PC-9 (cell line): Measurements from ENCODE around the gene CUL4B. TPM values are rescaled to one million over a fixed set of nuclear protein-coding genes. Genes with fewer than 3 reads are reported as not detected.

ENCODE experiments used
- BruUV-seq: library from RNA; stranded (reverse); fragments of 400-500 nt; replicated peaks from 2 replicates; lab custom pipeline; 2021; lab: Mats Ljungman, UMichigan
- CTCF ChIA-PET: fragments of 300-600 bp; sonication (Branson Sonifier 250); formaldehyde crosslinking; loops from one replicate; lab custom pipeline; 2022; ENCODE audit warnings: antibody characterized with exemption; lab: Charles Lee
- POLR2A ChIA-PET: fragments of 300-600 bp; sonication (Branson Sonifier 250); formaldehyde crosslinking; loops from one replicate; lab custom pipeline; 2022; ENCODE audit warnings: antibody characterized with exemption; ENCODE audit not compliant: unreplicated experiment; lab: Charles Lee
- DNase-seq, 2 experiments: peaks; one replicate each; pipeline versions ENCODE4 v3.0.0 to v3.0.0-alpha.2; 2015 to 2022; ENCODE audit warnings: mixed read lengths in 1 of 2
- H2AFZ ChIP-seq: fragments of 200-600 bp; sonication (generic); 2 replicates; pipeline ENCODE4 v1.8.1; 2017; ENCODE audit warnings: antibody characterized with exemption
- H3F3A ChIP-seq: fragments of 200-600 bp; sonication (generic); 2 replicates; pipeline ENCODE4 v1.8.1; 2017; ENCODE audit warnings: antibody characterized with exemption, mild to moderate bottlenecking, low read depth; ENCODE audit not compliant: insufficient read depth
- H3K27ac ChIP-seq: fragments of 200-600 bp; sonication (generic); 2 replicates; pipeline ENCODE4 v1.6.1; 2016; ENCODE audit warnings: mixed run types
- H3K27me3 ChIP-seq: fragments of 200-600 bp; sonication (generic); 2 replicates; pipeline ENCODE4 v1.6.1; 2016; ENCODE audit warnings: low read depth, mixed run types; ENCODE audit not compliant: insufficient read depth
- H3K36me3 ChIP-seq: fragments of 200-600 bp; sonication (generic); 2 replicates; pipeline ENCODE4 v1.6.1; 2016; ENCODE audit warnings: low read depth, mixed run types
- H3K4me1 ChIP-seq: fragments of 200-600 bp; sonication (generic); replicated peaks from 2 replicates; pipeline ENCODE4 v1.6.1; 2016; ENCODE audit warnings: mixed run types; ENCODE audit not compliant: insufficient read depth
- H3K4me2 ChIP-seq: fragments of 200-600 bp; sonication (generic); 2 replicates; pipeline ENCODE4 v1.6.1; 2017; ENCODE audit warnings: mixed run types
- H3K4me3 ChIP-seq: fragments of 200-600 bp; sonication (generic); 2 replicates; pipeline ENCODE4 v1.6.1; 2016; ENCODE audit warnings: mixed run types
- H3K79me2 ChIP-seq: fragments of 200-600 bp; sonication (generic); 2 replicates; pipeline ENCODE4 v1.6.1; 2017; ENCODE audit warnings: low read depth, mixed run types
- H3K9me2 ChIP-seq: fragments of 200-600 bp; sonication (generic); 2 replicates; pipeline ENCODE4 v1.8.1; 2017; ENCODE audit warnings: mild to moderate bottlenecking; ENCODE audit not compliant: insufficient read depth
- H3K9me3 ChIP-seq: fragments of 200-600 bp; sonication (generic); 2 replicates; pipeline ENCODE4 v1.8.1; 2016; ENCODE audit warnings: low read depth; ENCODE audit not compliant: insufficient read depth
- H4K20me1 ChIP-seq: fragments of 200-600 bp; sonication (generic); 2 replicates; pipeline ENCODE4 v1.8.1; 2017; ENCODE audit not compliant: insufficient read depth
- EZH2 ChIP-seq: fragments of 200-600 bp; sonication (generic); IDR thresholded peaks from 2 replicates; pipeline ENCODE4 v1.8.0; 2017; ENCODE audit warnings: antibody characterized with exemption, low read depth
- intact Hi-C: fragments of 100-400 bp; cut with micrococcal nuclease; formaldehyde crosslinking; loops from one replicate; pipeline ENCODE4 v1.10.0; 2022; ENCODE audit not compliant: unreplicated experiment
- total RNA-seq: library from RNA; stranded (reverse); gene quantifications from 2 replicates; pipeline ENCODE4 v1.2.3, GENCODE V29; 2021
- TF ChIP-seq, protein P1 (sequence below): fragments of 200-600 bp; sonication (generic); conservative IDR thresholded peaks from 2 replicates; pipeline ENCODE4 v1.6.1; 2017; ENCODE audit warnings: mixed run types, antibody characterized with exemption, mild to moderate bottlenecking, moderate library complexity

The CUL4B gene
- total RNA-seq, 1 experiment from 2014 or later: 154 TPM

GRCh38 chrX:120556251-120556650 lies 4.5 kb downstream of the CUL4B start:
- TF ChIP-seq, protein P1, sequence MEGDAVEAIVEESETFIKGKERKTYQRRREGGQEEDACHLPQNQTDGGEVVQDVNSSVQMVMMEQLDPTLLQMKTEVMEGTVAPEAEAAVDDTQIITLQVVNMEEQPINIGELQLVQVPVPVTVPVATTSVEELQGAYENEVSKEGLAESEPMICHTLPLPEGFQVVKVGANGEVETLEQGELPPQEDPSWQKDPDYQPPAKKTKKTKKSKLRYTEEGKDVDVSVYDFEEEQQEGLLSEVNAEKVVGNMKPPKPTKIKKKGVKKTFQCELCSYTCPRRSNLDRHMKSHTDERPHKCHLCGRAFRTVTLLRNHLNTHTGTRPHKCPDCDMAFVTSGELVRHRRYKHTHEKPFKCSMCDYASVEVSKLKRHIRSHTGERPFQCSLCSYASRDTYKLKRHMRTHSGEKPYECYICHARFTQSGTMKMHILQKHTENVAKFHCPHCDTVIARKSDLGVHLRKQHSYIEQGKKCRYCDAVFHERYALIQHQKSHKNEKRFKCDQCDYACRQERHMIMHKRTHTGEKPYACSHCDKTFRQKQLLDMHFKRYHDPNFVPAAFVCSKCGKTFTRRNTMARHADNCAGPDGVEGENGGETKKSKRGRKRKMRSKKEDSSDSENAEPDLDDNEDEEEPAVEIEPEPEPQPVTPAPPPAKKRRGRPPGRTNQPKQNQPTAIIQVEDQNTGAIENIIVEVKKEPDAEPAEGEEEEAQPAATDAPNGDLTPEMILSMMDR: no peak
- TF ChIP-seq EZH2: no peak
- CTCF ChIA-PET: no interaction called here
- peak overlapping the region; percentile 40; the same call in 1 of the 2 replicates for H3K4me3 ChIP-seq
- H3K36me3 ChIP-seq: peaks cover 45% of the 10 kb centered on the region
- H3K4me2 ChIP-seq: peak overlapping the region; percentile 89
- POLR2A ChIA-PET: interaction anchor here (0.5 kb wide), 1 partner anchor 58 kb away, joined by 3 read pairs; no protein-coding TSS in a partner anchor
- peak overlapping the region; percentile 46 for H3K27ac ChIP-seq
- DNase-seq: peak; percentile 16 to 85
- H3K9me3 ChIP-seq: no peaks in the 10 kb centered on the region
- H2AFZ ChIP-seq: no peak overlapping the region
- peaks cover 46% of the 10 kb centered on the region for H3F3A ChIP-seq
- peaks cover 69% of the 10 kb centered on the region for H3K4me1 ChIP-seq
- intact Hi-C loops: no loop called here
- H3K9me2 ChIP-seq: no peaks in the 10 kb centered on the region
- H4K20me1 ChIP-seq: no peaks in the 10 kb centered on the region; the same call in 1 of the 2 replicates
- H3K79me2 ChIP-seq: peaks cover 89% of the 10 kb centered on the region
- no peaks in the 10 kb centered on the region for H3K27me3 ChIP-seq
- no TSS peak for BruUV-seq

DNA sequence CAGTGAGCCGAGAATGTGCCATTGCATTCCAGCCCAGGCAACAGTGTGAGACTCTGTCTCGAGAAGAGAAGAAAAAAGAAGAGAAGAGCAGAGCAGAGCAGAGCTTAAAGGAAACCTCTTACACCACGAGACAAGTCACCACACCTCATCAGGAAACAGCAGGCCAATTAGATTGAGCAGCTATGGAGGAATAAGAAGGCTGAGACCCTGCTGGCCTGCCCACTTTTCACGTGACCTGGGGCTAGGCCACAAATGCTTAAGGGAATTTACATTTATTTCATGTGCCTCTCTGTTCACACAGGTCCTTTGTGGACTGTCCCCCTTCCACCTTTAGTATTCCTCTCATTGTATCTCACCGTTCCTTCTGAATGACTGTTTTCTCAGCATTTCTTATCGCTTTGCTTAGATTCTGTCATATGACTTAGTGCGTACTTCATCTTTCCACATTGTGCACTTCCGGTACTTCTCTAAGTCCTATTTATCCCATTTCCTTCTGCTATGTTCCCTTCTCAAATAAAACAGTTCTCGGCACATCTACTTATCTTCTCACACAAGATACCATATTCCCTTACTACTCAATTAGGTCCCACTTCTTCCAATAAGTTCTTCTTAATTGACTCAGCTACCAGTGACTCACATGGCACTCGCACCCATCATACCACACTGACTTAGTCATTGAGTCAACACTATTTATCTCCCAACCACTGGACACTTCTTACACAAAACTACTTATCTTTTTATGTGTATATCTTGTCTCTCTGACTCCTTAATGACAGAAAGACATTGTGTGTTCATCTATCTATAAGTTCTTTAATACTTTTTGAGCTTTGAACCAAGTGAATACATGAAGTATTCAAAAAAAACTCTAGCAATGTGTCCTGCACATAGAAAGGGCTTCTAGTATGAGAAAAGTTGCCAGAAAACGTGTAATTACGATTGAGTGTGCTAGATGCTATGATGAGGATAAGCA lies 11.0 kb downstream of the CUL4B start:
- no peaks in the 10 kb centered on the region for H3K9me3 ChIP-seq
- no peaks in the 10 kb centered on the region for H4K20me1 ChIP-seq
- peaks cover 42% of the 10 kb centered on the region for H3K36me3 ChIP-seq
- DNase-seq: peak; percentile 58 to 95
- no peak for TF ChIP-seq EZH2
- TF ChIP-seq, protein P1: no peak
- peaks cover 50% of the 10 kb centered on the region for H3F3A ChIP-seq
- ChIA-PET POLR2A (interaction anchor here (0.6 to 1.5 kb wide), 6 partner anchors 8 to 111 kb away, joined by 3 to 10 read pairs (median 5); partner anchors contain the start of gene MCTS1), CTCF (no interaction called here)
- peak overlapping the region; percentile 93 for H3K27ac ChIP-seq
- peak overlapping the region; percentile 73 for H3K4me2 ChIP-seq
- H3K4me1 ChIP-seq: peaks cover 63% of the 10 kb centered on the region
- no peaks in the 10 kb centered on the region for H3K27me3 ChIP-seq
- intact Hi-C loops: loop anchor here (1.0 to 2.0 kb wide), 3 partner anchors 11 to 185 kb away; partner anchors contain the start of genes C1GALT1C1 and CUL4B
- peaks cover 73% of the 10 kb centered on the region for H3K79me2 ChIP-seq
- TSS peak; percentile 29 for BruUV-seq
- peak overlapping the region; percentile 46; the same call in 1 of the 2 replicates for H2AFZ ChIP-seq
- no peaks in the 10 kb centered on the region for H3K9me2 ChIP-seq
- H3K4me3 ChIP-seq: peak overlapping the region; percentile 41

DNA sequence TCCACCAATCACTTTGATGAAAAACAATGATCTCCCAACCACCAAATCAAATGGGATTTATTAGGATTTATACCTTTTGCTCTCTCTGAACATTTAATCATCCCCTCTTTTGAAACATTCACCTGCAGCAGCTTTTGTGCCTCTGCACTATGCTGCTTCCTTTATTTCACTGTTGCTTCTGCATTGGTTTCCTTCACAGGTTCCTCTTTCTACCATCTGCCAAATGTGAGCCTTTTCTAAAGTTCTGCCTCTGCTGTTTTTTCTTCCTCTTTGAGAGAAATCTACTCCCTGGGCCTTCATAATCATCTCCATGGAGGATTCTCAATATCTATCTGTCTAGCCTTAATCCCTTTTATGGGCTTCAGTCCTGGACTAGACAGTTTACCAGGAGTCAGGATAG lies 24.7 kb downstream of the CUL4B start:
- CTCF ChIA-PET: no interaction called here
- no TSS peak for BruUV-seq
- no peak for TF ChIP-seq EZH2
- TF ChIP-seq, protein P1: no peak

More for the DNA sequence above, 24.7 kb downstream of the CUL4B start:
- Histone ChIP-seq H3K9me2 (no peaks in the 10 kb centered on the region), H3K9me3 (no peaks in the 10 kb centered on the region), H3K79me2 (no peaks in the 10 kb centered on the region), H2AFZ (no peak overlapping the region), H3K36me3 (peaks cover 72% of the 10 kb centered on the region), H3K27ac (no peak overlapping the region), H3K27me3 (no peaks in the 10 kb centered on the region), H3K4me1 (no peaks in the 10 kb centered on the region), H3K4me2 (no peak overlapping the region), H3F3A (peaks cover 19% of the 10 kb centered on the region; the same call in 1 of the 2 replicates), H3K4me3 (no peak overlapping the region), H4K20me1 (no peaks in the 10 kb centered on the region)
- no peak for DNase-seq
- POLR2A ChIA-PET: interaction anchor here (0.7 kb wide), 1 partner anchor 227 kb away, joined by 17 read pairs; no protein-coding TSS in a partner anchor
- intact Hi-C loops: no loop called here
